ENCODE data around the gene PCDHA2.
"Not testable (repeated sequence)": the region's sequence is repeated elsewhere in the genome, so short reads cannot be mapped to it uniquely, and the experiment has no call there.

Gene PCDHA2

GRCh38 chr5:140827704-140828361, 33.2 kb downstream of the PCDHA2 start, which contains the start of gene PCDHA6:
Gene PCDHA6, plus strand, starts transcription at chr5:140827960. Its CDS starts 132 bp downstream, at chr5:140828092.
- Histone ChIP-seq H3K27me3 (ENCODE audit: insufficient read depth, poor library complexity, severe bottlenecking) (peaks cover 5% of the 10 kb centered on the region), H3K4me3 (replicated peaks; ENCODE audit: insufficient read depth, low read length) (no peak within 1 kb of the TSS), H3K27ac (replicated peaks) (no peak within 1 kb of the TSS)
- DNase-seq (ENCODE audit: low read depth in 1 of 2, low spot score in 1 of 2), result no peak
- no peak for TF ChIP-seq GABPA (IDR thresholded peaks at IDR 0.05; ENCODE audit: low read depth)
- no peak for TF ChIP-seq CTCF (IDR thresholded peaks at IDR 0.05; ENCODE audit: insufficient read depth, low read length)
- TF ChIP-seq, protein P1, sequence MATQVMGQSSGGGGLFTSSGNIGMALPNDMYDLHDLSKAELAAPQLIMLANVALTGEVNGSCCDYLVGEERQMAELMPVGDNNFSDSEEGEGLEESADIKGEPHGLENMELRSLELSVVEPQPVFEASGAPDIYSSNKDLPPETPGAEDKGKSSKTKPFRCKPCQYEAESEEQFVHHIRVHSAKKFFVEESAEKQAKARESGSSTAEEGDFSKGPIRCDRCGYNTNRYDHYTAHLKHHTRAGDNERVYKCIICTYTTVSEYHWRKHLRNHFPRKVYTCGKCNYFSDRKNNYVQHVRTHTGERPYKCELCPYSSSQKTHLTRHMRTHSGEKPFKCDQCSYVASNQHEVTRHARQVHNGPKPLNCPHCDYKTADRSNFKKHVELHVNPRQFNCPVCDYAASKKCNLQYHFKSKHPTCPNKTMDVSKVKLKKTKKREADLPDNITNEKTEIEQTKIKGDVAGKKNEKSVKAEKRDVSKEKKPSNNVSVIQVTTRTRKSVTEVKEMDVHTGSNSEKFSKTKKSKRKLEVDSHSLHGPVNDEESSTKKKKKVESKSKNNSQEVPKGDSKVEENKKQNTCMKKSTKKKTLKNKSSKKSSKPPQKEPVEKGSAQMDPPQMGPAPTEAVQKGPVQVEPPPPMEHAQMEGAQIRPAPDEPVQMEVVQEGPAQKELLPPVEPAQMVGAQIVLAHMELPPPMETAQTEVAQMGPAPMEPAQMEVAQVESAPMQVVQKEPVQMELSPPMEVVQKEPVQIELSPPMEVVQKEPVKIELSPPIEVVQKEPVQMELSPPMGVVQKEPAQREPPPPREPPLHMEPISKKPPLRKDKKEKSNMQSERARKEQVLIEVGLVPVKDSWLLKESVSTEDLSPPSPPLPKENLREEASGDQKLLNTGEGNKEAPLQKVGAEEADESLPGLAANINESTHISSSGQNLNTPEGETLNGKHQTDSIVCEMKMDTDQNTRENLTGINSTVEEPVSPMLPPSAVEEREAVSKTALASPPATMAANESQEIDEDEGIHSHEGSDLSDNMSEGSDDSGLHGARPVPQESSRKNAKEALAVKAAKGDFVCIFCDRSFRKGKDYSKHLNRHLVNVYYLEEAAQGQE (IDR thresholded peaks at IDR 0.05; ENCODE audit: insufficient replicate concordance, low read depth), result no peak
- TF ChIP-seq SPI1 (IDR thresholded peaks at IDR 0.05; ENCODE audit: borderline replicate concordance, low read depth), result no peak
- TF ChIP-seq POLR2AphosphoS5 (IDR thresholded peaks at IDR 0.05; ENCODE audit: low read depth), result no peak

DNA sequence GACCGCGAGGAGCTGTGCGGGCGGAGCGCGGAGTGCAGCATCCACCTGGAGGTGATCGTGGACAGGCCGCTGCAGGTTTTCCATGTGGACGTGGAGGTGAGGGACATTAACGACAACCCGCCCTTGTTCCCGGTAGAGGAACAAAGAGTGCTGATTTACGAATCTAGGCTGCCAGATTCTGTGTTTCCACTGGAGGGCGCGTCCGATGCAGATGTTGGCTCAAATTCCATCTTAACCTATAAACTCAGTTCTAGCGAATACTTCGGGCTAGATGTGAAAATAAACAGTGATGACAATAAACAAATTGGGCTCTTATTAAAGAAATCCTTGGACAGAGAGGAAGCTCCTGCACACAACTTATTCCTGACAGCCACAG, 33.7 kb downstream of the PCDHA2 start:
- H3K4me3 ChIP-seq (replicated peaks; ENCODE audit: insufficient read depth, low read length), result no peak overlapping the region
- no peak for TF ChIP-seq POLR2AphosphoS5 (IDR thresholded peaks at IDR 0.05; ENCODE audit: low read depth)
- TF ChIP-seq SPI1 (IDR thresholded peaks at IDR 0.05; ENCODE audit: borderline replicate concordance, low read depth), result no peak
- TF ChIP-seq, protein P1 (IDR thresholded peaks at IDR 0.05; ENCODE audit: insufficient replicate concordance, low read depth), result no peak
- TF ChIP-seq CTCF (IDR thresholded peaks at IDR 0.05; ENCODE audit: insufficient read depth, low read length), result no peak
- no peak for TF ChIP-seq GABPA (IDR thresholded peaks at IDR 0.05; ENCODE audit: low read depth)
- DNase-seq (ENCODE audit: low read depth in 1 of 2, low spot score in 1 of 2), result no peak

DNA sequence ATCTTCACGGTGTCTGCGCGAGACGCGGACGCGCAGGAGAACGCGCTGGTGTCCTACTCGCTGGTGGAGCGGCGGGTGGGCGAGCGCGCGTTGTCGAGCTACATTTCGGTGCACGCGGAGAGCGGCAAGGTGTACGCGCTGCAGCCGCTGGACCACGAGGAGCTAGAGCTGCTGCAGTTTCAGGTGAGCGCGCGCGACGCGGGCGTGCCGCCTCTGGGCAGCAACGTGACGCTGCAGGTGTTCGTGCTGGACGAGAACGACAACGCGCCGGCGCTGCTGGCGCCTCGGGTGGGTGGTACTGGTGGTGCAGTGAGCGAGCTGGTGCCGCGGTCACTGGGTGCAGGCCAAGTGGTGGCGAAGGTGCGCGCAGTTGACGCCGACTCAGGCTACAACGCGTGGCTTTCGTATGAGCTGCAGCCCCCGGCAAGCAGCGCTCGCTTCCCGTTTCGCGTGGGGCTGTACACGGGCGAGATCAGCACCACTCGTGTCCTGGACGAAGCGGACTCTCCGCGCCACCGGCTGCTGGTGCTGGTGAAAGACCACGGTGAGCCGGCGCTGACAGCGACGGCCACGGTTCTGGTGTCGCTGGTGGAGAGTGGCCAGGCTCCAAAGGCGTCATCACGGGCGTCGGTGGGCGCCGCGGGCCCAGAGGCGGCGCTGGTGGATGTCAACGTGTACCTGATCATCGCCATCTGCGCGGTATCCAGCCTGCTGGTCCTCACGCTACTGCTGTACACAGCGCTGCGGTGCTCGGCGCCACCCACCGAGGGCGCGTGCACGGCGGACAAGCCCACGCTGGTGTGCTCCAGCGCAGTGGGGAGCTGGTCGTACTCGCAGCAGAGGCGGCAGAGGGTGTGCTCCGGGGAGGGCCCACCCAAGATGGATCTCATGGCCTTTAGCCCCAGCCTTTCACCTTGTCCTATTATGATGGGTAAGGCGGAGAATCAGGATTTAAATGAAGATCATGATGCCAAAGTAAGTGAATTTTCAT, 35.2 kb downstream of the PCDHA2 start:
- not testable (repeated sequence) for H3K27me3 ChIP-seq (ENCODE audit: insufficient read depth, poor library complexity, severe bottlenecking); DNase-seq (ENCODE audit: low read depth in 1 of 2, low spot score in 1 of 2); H3K4me3 ChIP-seq (replicated peaks; ENCODE audit: insufficient read depth, low read length); H3K27ac ChIP-seq (replicated peaks)

More for the DNA sequence above, 33.7 kb downstream of the PCDHA2 start:
- H3K27ac ChIP-seq (replicated peaks), result no peak overlapping the region
- peaks cover 5% of the 10 kb centered on the region for H3K27me3 ChIP-seq (ENCODE audit: insufficient read depth, poor library complexity, severe bottlenecking)

DNA sequence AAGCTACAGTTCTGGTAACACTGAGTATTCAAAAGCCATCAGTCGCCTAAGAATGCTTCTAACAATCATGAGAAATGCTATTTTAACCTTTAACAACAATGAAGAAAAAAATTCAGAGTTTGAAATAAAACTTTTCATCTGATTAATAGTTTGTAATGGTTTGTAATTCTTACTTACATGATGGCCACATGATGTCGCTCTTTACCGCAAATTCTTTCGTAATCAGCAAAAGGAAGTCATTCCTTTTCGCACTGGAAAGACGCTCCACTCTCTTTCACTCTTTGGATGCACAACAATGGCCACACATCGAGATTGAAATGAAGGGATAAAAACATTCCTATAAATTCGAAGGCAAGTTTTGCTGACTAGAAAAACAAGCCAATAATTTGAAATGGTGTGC, 39.3 kb downstream of the PCDHA2 start, which contains the start of gene PCDHA7:
Gene PCDHA7 (plus strand): TSS at position 277 of the 400 bp plus-strand sequence. CDS start 115 bp downstream, at position 392.
- H3K27ac ChIP-seq (replicated peaks), result no peak within 1 kb of the TSS
- TF ChIP-seq POLR2AphosphoS5 (IDR thresholded peaks at IDR 0.05; ENCODE audit: low read depth), result no peak
- TF ChIP-seq SPI1 (IDR thresholded peaks at IDR 0.05; ENCODE audit: borderline replicate concordance, low read depth), result no peak
- no peak for TF ChIP-seq GABPA (IDR thresholded peaks at IDR 0.05; ENCODE audit: low read depth)
- TF ChIP-seq, protein P1 (IDR thresholded peaks at IDR 0.05; ENCODE audit: insufficient replicate concordance, low read depth), result no peak
- no peak for TF ChIP-seq CTCF (IDR thresholded peaks at IDR 0.05; ENCODE audit: insufficient read depth, low read length)
- H3K27me3 ChIP-seq (ENCODE audit: insufficient read depth, poor library complexity, severe bottlenecking), result no peaks in the 10 kb centered on the region
- no peak for DNase-seq (ENCODE audit: low read depth in 1 of 2, low spot score in 1 of 2)
- H3K4me3 ChIP-seq (replicated peaks; ENCODE audit: insufficient read depth, low read length), result no peak within 1 kb of the TSS

All from HL-60 (cell line).